ENCODE measurements around the gene GRM2.

GRM2 gene

DNA sequence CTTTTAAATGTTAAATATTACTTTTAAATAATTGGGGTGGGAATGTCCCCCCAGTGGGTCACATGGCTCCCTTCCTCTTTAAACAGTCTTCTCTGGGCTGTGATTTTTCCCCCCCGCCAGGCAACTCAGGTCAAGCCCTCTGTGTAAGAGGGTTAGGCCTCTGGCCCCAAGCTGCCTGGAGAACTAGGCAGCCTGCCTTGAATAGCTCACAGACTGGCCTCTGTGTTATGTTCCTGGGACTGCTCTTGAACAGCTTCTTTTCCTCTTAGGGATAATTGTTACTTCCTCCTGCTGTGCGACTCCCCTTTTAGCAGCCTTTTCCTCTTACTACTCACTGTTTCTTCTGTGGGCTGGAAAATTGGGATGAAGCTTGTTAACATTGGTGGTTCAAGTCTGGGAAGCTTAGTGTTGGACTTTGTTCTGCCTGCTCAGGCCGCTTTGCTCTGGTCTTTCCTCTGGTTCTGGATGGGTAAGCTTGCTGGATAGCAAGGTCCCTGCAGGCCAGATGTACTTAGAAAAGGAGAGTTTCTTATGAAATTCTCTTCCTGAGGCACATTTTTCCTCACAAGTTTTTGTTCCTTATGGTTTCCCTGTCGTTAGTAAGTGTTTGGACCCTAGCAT lies 33.6 kb upstream of the GRM2 start:
- H3K4me3 ChIP-seq (ENCODE audit: low read depth, low read length): no peak overlapping the region
- H3K36me3 ChIP-seq (ENCODE audit: insufficient read depth, low read length): no peaks in the 10 kb centered on the region
- peaks cover 15% of the 10 kb centered on the region for H3K79me2 ChIP-seq (ENCODE audit: control insufficient read depth, insufficient read depth, low read length, unreplicated experiment)
- no peaks in the 10 kb centered on the region for H3K27me3 ChIP-seq (ENCODE audit: insufficient read depth, low read length)
- peaks cover 37% of the 10 kb centered on the region for H3K4me1 ChIP-seq (ENCODE audit: control insufficient read depth, insufficient read depth, low read length, unreplicated experiment)
- no peak overlapping the region for H2AFZ ChIP-seq (ENCODE audit: low read length, unreplicated experiment)
- no peak overlapping the region for H3K27ac ChIP-seq (ENCODE audit: low read depth, low read length)

DNA sequence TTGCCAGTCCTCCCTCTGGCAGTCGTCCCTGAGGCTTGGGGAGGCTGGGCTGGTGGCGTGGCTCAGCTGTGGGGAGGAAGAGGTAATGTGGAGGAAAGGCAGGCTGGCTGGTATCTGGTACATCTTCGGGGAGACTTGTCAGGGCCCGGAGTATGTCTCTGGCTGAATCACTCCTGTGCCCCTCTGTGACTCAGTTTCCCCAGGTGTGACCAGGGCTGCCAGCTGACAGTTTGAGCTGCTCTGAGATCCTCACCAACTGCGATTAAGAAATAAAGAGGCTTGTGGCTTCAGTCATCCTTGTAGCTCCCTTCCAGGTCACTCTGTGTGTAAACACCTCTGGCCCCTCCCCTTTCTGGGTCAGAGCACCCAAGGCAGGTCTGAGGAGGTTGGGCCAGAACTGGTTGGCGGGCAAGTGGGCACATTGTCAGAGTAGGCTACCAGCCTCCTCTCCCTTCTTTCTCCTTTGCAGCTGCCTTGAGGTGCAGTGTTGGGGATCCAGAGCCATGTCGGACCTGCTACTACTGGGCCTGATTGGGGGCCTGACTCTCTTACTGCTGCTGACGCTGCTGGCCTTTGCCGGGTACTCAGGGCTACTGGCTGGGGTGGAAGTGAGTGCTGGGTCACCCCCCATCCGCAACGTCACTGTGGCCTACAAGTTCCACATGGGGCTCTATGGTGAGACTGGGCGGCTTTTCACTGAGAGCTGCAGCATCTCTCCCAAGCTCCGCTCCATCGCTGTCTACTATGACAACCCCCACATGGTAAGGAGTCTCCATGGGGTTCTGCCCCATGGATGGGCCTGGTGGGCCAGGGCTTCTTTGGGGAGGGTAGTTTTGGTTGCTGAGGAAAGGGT lies 32.8 kb upstream of the GRM2 start:
- Histone ChIP-seq H3K36me3 (ENCODE audit: insufficient read depth, low read length) (no peaks in the 10 kb centered on the region), H3K27ac (ENCODE audit: low read depth, low read length) (no peak overlapping the region), H3K27me3 (ENCODE audit: insufficient read depth, low read length) (no peaks in the 10 kb centered on the region), H3K4me1 (ENCODE audit: control insufficient read depth, insufficient read depth, low read length, unreplicated experiment) (peaks cover 33% of the 10 kb centered on the region), H3K79me2 (ENCODE audit: control insufficient read depth, insufficient read depth, low read length, unreplicated experiment) (peaks cover 15% of the 10 kb centered on the region), H2AFZ (ENCODE audit: low read length, unreplicated experiment) (no peak overlapping the region), H3K4me3 (ENCODE audit: low read depth, low read length) (no peak overlapping the region)

DNA sequence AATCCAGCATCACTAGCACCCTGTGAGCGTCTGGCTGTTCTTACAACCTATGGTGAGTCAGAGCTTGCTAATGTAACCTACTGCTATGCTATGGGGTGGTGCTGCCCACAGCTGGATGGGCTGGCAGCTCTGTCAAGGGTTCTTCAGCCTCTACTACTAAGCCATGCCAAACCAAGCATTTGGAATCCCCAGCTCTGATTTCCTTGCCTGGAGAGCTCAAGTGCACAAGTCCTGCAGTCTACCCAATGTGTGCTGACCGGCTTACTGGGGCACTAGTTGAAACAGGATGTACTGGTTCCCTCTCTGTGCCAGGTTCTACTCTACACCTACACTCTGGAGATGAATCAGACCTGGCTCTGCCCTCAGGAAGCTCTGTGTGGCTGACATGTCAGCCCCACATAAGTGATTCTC lies 31.7 kb upstream of the GRM2 start:
- Histone ChIP-seq H3K79me2 (ENCODE audit: control insufficient read depth, insufficient read depth, low read length, unreplicated experiment) (peaks cover 15% of the 10 kb centered on the region), H3K4me1 (ENCODE audit: control insufficient read depth, insufficient read depth, low read length, unreplicated experiment) (peaks cover 34% of the 10 kb centered on the region), H2AFZ (ENCODE audit: low read length, unreplicated experiment) (no peak overlapping the region), H3K27ac (ENCODE audit: low read depth, low read length) (peak overlapping the region; percentile 31), H3K27me3 (ENCODE audit: insufficient read depth, low read length) (no peaks in the 10 kb centered on the region), H3K4me3 (ENCODE audit: low read depth, low read length) (no peak overlapping the region), H3K36me3 (ENCODE audit: insufficient read depth, low read length) (no peaks in the 10 kb centered on the region)

DNA sequence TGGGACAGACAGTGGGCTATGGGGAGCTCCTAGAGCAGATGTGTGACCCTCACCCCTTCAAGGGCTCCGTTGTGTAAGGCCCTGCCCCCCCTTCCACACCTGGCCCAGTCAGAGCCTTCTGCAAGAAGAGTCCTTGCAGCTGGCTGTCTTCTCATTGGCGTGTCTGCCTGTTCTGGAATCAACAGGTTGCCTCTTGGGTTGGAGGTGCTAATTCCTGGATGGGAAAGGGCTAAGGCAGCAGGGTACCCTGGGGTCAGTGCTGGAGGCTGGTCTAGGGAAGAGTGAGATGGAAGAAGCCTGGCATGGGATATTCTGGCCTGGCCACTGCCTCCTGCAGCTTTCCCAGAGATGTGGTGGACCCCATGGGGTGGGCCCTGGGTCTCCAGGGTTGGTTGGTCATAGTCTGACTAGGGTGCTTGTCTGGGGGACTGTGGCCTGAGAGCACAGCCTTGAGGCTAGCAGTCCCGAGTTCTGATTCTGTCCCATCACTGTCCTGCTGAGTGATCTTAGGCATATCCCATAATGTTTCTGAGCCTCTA lies 30.7 kb upstream of the GRM2 start:
- Histone ChIP-seq H2AFZ (ENCODE audit: low read length, unreplicated experiment) (no peak overlapping the region), H3K27me3 (ENCODE audit: insufficient read depth, low read length) (no peaks in the 10 kb centered on the region), H3K4me1 (ENCODE audit: control insufficient read depth, insufficient read depth, low read length, unreplicated experiment) (peaks cover 37% of the 10 kb centered on the region), H3K27ac (ENCODE audit: low read depth, low read length) (no peak overlapping the region), H3K36me3 (ENCODE audit: insufficient read depth, low read length) (no peaks in the 10 kb centered on the region), H3K4me3 (ENCODE audit: low read depth, low read length) (no peak overlapping the region), H3K79me2 (ENCODE audit: control insufficient read depth, insufficient read depth, low read length, unreplicated experiment) (peaks cover 15% of the 10 kb centered on the region)

DNA sequence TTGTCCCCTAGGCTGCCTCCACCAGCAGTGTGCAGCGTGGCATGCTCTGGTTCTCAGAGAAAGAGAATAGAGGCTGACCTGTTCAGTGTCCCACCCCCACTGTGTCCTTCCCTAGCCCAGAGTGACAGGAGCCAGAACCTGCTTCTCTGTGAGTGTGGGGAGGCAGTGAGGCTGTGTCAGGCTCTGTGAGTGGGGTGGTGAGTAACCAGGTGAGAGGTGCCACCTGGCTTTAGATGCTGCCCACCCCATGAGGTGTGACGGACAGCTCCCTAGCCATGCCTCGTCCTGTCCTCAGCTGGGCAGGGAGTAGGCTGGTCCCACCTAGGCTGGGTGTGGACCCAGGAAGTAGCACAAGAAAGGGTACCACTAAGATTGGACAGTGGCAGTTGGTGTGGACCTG lies 29.5 kb upstream of the GRM2 start:
- Histone ChIP-seq H3K27me3 (ENCODE audit: insufficient read depth, low read length) (no peaks in the 10 kb centered on the region), H3K36me3 (ENCODE audit: insufficient read depth, low read length) (no peaks in the 10 kb centered on the region), H2AFZ (ENCODE audit: low read length, unreplicated experiment) (no peak overlapping the region), H3K4me3 (ENCODE audit: low read depth, low read length) (no peak overlapping the region), H3K79me2 (ENCODE audit: control insufficient read depth, insufficient read depth, low read length, unreplicated experiment) (peaks cover 12% of the 10 kb centered on the region), H3K4me1 (ENCODE audit: control insufficient read depth, insufficient read depth, low read length, unreplicated experiment) (peaks cover 41% of the 10 kb centered on the region), H3K27ac (ENCODE audit: low read depth, low read length) (no peak overlapping the region)

DNA sequence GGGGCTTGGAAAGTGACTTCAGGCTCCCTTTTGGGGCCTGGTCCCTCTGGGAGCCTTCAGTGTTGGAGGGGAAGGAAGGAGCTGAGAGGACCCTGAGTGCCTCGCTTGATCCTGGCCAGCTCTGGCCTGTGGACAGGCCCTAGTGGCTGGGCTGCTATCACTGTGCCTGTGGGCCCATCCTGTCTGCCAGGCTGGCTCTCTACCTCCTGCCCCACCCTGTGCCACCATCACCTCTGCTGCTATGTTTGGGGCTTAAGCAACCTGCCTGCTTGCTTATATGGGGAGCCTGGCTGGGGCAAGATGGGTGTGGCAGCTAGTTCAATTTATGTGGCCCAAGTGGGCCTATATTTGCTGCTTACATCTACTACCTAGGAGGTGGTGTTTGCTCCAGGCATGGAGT lies 28.7 kb upstream of the GRM2 start:
- peaks cover 9% of the 10 kb centered on the region for H3K79me2 ChIP-seq (ENCODE audit: control insufficient read depth, insufficient read depth, low read length, unreplicated experiment)
- no peaks in the 10 kb centered on the region for H3K36me3 ChIP-seq (ENCODE audit: insufficient read depth, low read length)
- peaks cover 37% of the 10 kb centered on the region for H3K4me1 ChIP-seq (ENCODE audit: control insufficient read depth, insufficient read depth, low read length, unreplicated experiment)
- no peak overlapping the region for H3K27ac ChIP-seq (ENCODE audit: low read depth, low read length)
- H2AFZ ChIP-seq (ENCODE audit: low read length, unreplicated experiment): no peak overlapping the region
- H3K27me3 ChIP-seq (ENCODE audit: insufficient read depth, low read length): no peaks in the 10 kb centered on the region
- H3K4me3 ChIP-seq (ENCODE audit: low read depth, low read length): no peak overlapping the region

DNA sequence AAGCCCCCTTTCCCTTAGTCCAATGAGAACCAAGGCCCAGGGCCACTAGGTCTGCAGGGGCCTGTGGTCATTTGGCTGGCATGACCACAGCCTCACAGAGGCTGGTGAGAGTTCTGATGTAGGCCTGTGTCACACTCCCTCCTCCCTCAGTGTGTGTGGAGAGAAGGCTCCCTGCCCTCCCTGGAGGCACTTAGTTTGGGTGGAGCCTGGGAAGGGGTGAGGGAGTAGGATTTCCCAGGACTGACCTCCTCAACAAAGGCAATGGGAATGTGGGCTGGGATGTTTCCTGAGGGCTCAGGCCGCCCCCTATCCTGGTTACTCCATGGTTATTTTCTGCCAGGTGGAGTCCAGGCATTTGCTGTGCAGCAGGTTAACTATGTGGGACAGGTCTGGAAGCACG lies 28.2 kb upstream of the GRM2 start:
- Histone ChIP-seq H3K27me3 (ENCODE audit: insufficient read depth, low read length) (no peaks in the 10 kb centered on the region), H3K4me1 (ENCODE audit: control insufficient read depth, insufficient read depth, low read length, unreplicated experiment) (peaks cover 37% of the 10 kb centered on the region), H2AFZ (ENCODE audit: low read length, unreplicated experiment) (no peak overlapping the region), H3K79me2 (ENCODE audit: control insufficient read depth, insufficient read depth, low read length, unreplicated experiment) (peaks cover 9% of the 10 kb centered on the region), H3K27ac (ENCODE audit: low read depth, low read length) (no peak overlapping the region), H3K36me3 (ENCODE audit: insufficient read depth, low read length) (no peaks in the 10 kb centered on the region), H3K4me3 (ENCODE audit: low read depth, low read length) (no peak overlapping the region)

DNA sequence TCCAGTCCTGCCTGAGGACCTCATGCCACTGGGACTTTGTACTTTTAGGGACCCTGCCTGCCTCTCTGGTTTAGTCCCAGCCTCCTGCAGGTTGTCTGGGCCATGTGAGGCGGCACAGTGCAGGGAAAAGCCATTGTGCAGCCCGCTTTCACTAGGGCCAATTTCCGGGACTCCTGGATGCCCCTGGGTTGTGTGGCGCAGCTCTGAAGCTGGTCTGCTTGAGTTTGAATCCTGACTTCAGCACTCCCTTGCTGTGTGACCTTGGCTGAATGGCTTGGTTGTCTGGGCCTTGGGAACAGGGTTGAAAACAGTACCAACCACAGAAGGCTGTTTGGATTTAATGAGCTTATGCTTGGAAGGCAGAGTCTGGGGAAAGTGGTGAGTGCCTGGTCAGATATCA lies 27.6 kb upstream of the GRM2 start:
- no peaks in the 10 kb centered on the region for H3K36me3 ChIP-seq (ENCODE audit: insufficient read depth, low read length)
- peaks cover 37% of the 10 kb centered on the region for H3K4me1 ChIP-seq (ENCODE audit: control insufficient read depth, insufficient read depth, low read length, unreplicated experiment)
- H3K79me2 ChIP-seq (ENCODE audit: control insufficient read depth, insufficient read depth, low read length, unreplicated experiment): peaks cover 9% of the 10 kb centered on the region
- no peak overlapping the region for H3K27ac ChIP-seq (ENCODE audit: low read depth, low read length)
- no peak overlapping the region for H2AFZ ChIP-seq (ENCODE audit: low read length, unreplicated experiment)
- H3K4me3 ChIP-seq (ENCODE audit: low read depth, low read length): no peak overlapping the region
- no peaks in the 10 kb centered on the region for H3K27me3 ChIP-seq (ENCODE audit: insufficient read depth, low read length)

DNA sequence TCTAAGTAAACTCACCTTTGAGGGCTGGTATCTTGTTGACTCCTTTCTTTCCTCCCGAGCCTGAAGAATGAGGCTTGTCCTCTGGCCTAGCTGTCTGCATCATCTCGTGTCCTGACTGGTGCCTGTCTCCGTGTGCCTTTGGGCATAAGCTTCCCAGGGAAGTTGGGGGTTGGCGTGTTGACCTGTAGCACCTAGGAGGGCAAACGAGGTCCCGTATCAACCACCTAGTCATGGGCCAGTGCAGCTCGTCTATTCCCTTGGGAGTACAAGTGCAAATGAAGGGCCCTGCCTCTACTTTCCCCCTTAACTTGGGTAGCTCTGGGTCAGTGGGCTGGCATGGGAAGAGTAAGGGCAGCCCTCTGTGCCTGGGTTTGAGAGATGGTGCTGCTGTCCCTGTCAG lies 27.1 kb upstream of the GRM2 start:
- H2AFZ ChIP-seq (ENCODE audit: low read length, unreplicated experiment): no peak overlapping the region
- peaks cover 32% of the 10 kb centered on the region for H3K4me1 ChIP-seq (ENCODE audit: control insufficient read depth, insufficient read depth, low read length, unreplicated experiment)
- no peak overlapping the region for H3K27ac ChIP-seq (ENCODE audit: low read depth, low read length)
- peaks cover 1% of the 10 kb centered on the region; the same call in 1 of the 2 replicates for H3K36me3 ChIP-seq (ENCODE audit: insufficient read depth, low read length)
- H3K4me3 ChIP-seq (ENCODE audit: low read depth, low read length): no peak overlapping the region
- H3K27me3 ChIP-seq (ENCODE audit: insufficient read depth, low read length): no peaks in the 10 kb centered on the region
- H3K79me2 ChIP-seq (ENCODE audit: control insufficient read depth, insufficient read depth, low read length, unreplicated experiment): peaks cover 9% of the 10 kb centered on the region

DNA sequence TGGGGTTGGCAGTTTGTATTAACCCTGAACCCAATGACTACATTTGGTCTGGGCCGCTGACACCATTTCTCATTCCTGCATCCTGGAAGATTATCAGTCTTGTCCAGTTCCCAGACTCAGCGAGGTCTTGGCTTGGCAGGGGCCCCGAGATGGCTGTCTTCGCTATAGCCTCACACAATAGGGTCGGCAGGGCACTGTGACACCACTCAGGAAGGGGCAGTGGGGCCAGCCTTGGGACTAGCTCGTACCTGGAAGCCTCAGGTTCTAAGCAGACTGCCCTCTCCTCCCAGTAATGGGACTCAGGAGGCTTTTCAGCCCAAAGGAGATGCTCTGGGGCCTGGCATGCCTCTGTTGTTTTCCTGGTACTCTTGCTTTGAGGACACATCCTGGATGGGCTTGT lies 26.7 kb upstream of the GRM2 start:
- Histone ChIP-seq H3K4me1 (ENCODE audit: control insufficient read depth, insufficient read depth, low read length, unreplicated experiment) (peaks cover 28% of the 10 kb centered on the region), H3K36me3 (ENCODE audit: insufficient read depth, low read length) (peaks cover 4% of the 10 kb centered on the region; the same call in 1 of the 2 replicates), H3K79me2 (ENCODE audit: control insufficient read depth, insufficient read depth, low read length, unreplicated experiment) (peaks cover 9% of the 10 kb centered on the region), H3K27me3 (ENCODE audit: insufficient read depth, low read length) (no peaks in the 10 kb centered on the region), H3K27ac (ENCODE audit: low read depth, low read length) (no peak overlapping the region), H2AFZ (ENCODE audit: low read length, unreplicated experiment) (no peak overlapping the region), H3K4me3 (ENCODE audit: low read depth, low read length) (no peak overlapping the region)

All from ACC112 (cell line).